OCI-LY7 (cell line): ENCODE measurements around the gene IGSF23.

ENCODE experiments used
- CTCF ChIP-seq: fragments of 200-600 bp; sonication (generic); conservative IDR thresholded peaks from 2 replicates; pipeline ENCODE4 v1.5.1; 2014; ENCODE audit warnings: mild to moderate bottlenecking, antibody characterized with exemption, low read length, moderate library complexity, mixed read lengths
- EZH2phosphoT487 ChIP-seq: fragments of 200-600 bp; sonication (generic); IDR thresholded peaks from 2 replicates; pipeline ENCODE4 v1.6.1; 2018; ENCODE audit warnings: low read depth, borderline replicate concordance, mild to moderate bottlenecking, mixed run types, antibody characterized with exemption, low read length, moderate library complexity, mixed read lengths

- TF ChIP-seq CTCF (no peak), EZH2phosphoT487 (no peak)
These were observed 32.2 kb downstream of the IGSF23 start for GRCh38 chr19:44645407-44646048.
